Peyer's patch (tissue), 4 donors: ENCODE measurements around the gene RBM33.

Experiments used
- CTCF ChIP-seq, 6 experiments: fragments of 450-650 bp in 4 of 6; fragments of 200-600 bp in 2 of 6; sonication (generic) in 1 of 6; IDR thresholded peaks; one replicate each; pipeline ENCODE4 v1.5.1; 2017 to 2019; ENCODE audit warnings: antibody characterized with exemption in 6 of 6, mild to moderate bottlenecking in 3 of 6, moderate library complexity in 1 of 6
- POLR2A ChIP-seq, 2 donors: fragments of 450-650 bp; IDR thresholded peaks; one replicate each; pipeline ENCODE4 v1.5.1; 2017; ENCODE audit warnings: antibody characterized with exemption in 2 of 2, mild to moderate bottlenecking in 2 of 2, moderate library complexity in 2 of 2

GRCh38 chr7:155648752-155649339 lies 4.4 kb downstream of the RBM33 start:
- TF ChIP-seq CTCF (IDR thresholded peaks at IDR 0.05) (no peak), POLR2A (IDR thresholded peaks at IDR 0.05) (no peak)
